Heart left ventricle (tissue), 13 donors: ENCODE results near the gene MICU1.

Source experiments
- CTCF ChIP-seq, 12 donors: fragments of 200-600 bp; sonication (generic) in 4 of 12; IDR thresholded peaks; one replicate each; pipeline versions ENCODE4 v1.5.0 to v1.8.0; 2018 to 2022; ENCODE audit warnings: antibody characterized with exemption in 12 of 12, mild to moderate bottlenecking in 5 of 12
- POLR2A ChIP-seq, 2 donors: fragments of 450-650 bp; IDR thresholded peaks; one replicate each; pipeline ENCODE4 v1.6.1; 2017; ENCODE audit warnings: antibody characterized with exemption in 2 of 2, mild to moderate bottlenecking in 2 of 2, moderate library complexity in 2 of 2
- donor health status: ischemic (EF 13 %, LVEDD 7.1; RV severe dilation, severe dysfunction).
- donor health status: DM: no; HTN: yes; CAD: no.
- donor health status: DM: no; HTN: no; CAD: no.
- donor health status: ischemic (EF 25% LVEDD 6.9; RV normal size, moderate dysfunction).
- donor health status: ischemic (EF 25% LVEDD 5.7; RV mildly dilated, moderate dysfunction).
- donor health status: ischemic (EF 35%, LVEDD 5.7; RV mildly dilated, moderate dysfunction).
- donor health status: nonischemic (EF 11% LVEDD 7.7; RV severe dilation, severe dysfunction).
- donor health status: DM: yes; HTN: yes; CAD: no.
- donor health status: PGD.
- donor health status: ischemic (EF 29% LVEDD 5.4; RV normal size, mild dysfunction).
- donor health status: nonischemic (EF 23%, LVEDD 6.1; RV moderate dilation, normal function).

GRCh38 chr10:72367301-72367960 lies 258.4 kb downstream of the MICU1 start:
- TF ChIP-seq CTCF (IDR thresholded peaks at IDR 0.05) (no peak), POLR2A (IDR thresholded peaks at IDR 0.05) (no peak)
